MM.1S (cell line): ENCODE data around the gene TJP1.

Experiments
- DNase-seq: peaks from one replicate; pipeline ENCODE4 v3.0.0-alpha.2; 2015
- H2AFZ ChIP-seq: fragments of 300-600 bp; sonication (generic); 2 replicates; pipeline ENCODE4 v1.6.0; 2016; ENCODE audit warnings: antibody characterized with exemption, low read length
- H3F3A ChIP-seq: fragments of 300-600 bp; sonication (generic); 2 replicates; pipeline ENCODE4 v1.6.1; 2016; ENCODE audit warnings: mild to moderate bottlenecking, antibody characterized with exemption, low read length, moderate library complexity, mixed read lengths; ENCODE audit not compliant: insufficient read depth
- H3K27ac ChIP-seq: fragments of 300-600 bp; sonication (generic); 2 replicates; pipeline ENCODE4 v1.5.1; 2016; ENCODE audit warnings: mild to moderate bottlenecking, low read length
- H3K27me3 ChIP-seq: fragments of 300-600 bp; sonication (generic); replicated peaks from 2 replicates; pipeline ENCODE4 v1.6.0; 2016; ENCODE audit warnings: low read length; ENCODE audit not compliant: insufficient read depth
- H3K36me3 ChIP-seq: fragments of 300-600 bp; sonication (generic); replicated peaks from 2 replicates; pipeline ENCODE4 v1.6.1; 2016; ENCODE audit warnings: mild to moderate bottlenecking, low read length, mixed read lengths; ENCODE audit not compliant: insufficient read depth
- H3K4me1 ChIP-seq: fragments of 300-600 bp; sonication (generic); 2 replicates; pipeline ENCODE4 v1.6.1; 2016; ENCODE audit warnings: low read length, mixed read lengths
- H3K4me2 ChIP-seq: fragments of 300-600 bp; sonication (generic); 2 replicates; pipeline ENCODE4 v1.6.0; 2016; ENCODE audit warnings: low read depth, low read length
- H3K4me3 ChIP-seq: fragments of 300-600 bp; sonication (generic); 2 replicates; pipeline ENCODE4 v1.5.1; 2016; ENCODE audit warnings: low read length, mixed read lengths
- H3K79me2 ChIP-seq: fragments of 300-600 bp; sonication (generic); 2 replicates; pipeline ENCODE4 v1.6.1; 2016; ENCODE audit warnings: mixed run types, low read length, mixed read lengths
- H3K9ac ChIP-seq: fragments of 300-600 bp; sonication (generic); 2 replicates; pipeline ENCODE4 v1.6.1; 2016; ENCODE audit warnings: low read length, mixed read lengths
- H3K9me2 ChIP-seq: fragments of 300-600 bp; sonication (generic); replicated peaks from 2 replicates; pipeline ENCODE4 v1.6.1; 2016; ENCODE audit warnings: mild to moderate bottlenecking, low read length, mixed read lengths; ENCODE audit not compliant: insufficient read depth
- H3K9me3 ChIP-seq: fragments of 300-600 bp; sonication (generic); replicated peaks from 2 replicates; pipeline ENCODE4 v1.6.1; 2016; ENCODE audit warnings: mild to moderate bottlenecking, low read length, mixed read lengths; ENCODE audit not compliant: insufficient read depth
- H4K20me1 ChIP-seq: fragments of 300-600 bp; sonication (generic); 2 replicates; pipeline ENCODE4 v1.6.1; 2016; ENCODE audit warnings: mild to moderate bottlenecking, low read length, moderate library complexity, mixed read lengths; ENCODE audit not compliant: insufficient read depth
- CTCF ChIP-seq: fragments of 300-600 bp; sonication (generic); IDR thresholded peaks from 2 replicates; pipeline ENCODE4 v1.5.1; 2016; ENCODE audit warnings: antibody characterized with exemption, low read length, mixed read lengths
- EZH2 ChIP-seq: fragments of 300-600 bp; sonication (generic); optimal IDR thresholded peaks from 2 replicates; pipeline ENCODE3; 2017; ENCODE audit warnings: low read depth, mild to moderate bottlenecking, antibody characterized with exemption, low read length, mixed read lengths
- EZH2phosphoT487 ChIP-seq: fragments of 300-600 bp; sonication (generic); IDR thresholded peaks from 2 replicates; pipeline ENCODE4 v1.6.1; 2018; ENCODE audit warnings: antibody characterized with exemption, low read length

Gene TJP1

GRCh38 chr15:29686079-29686425 lies 136.2 kb downstream of the TJP1 start:
- H3K4me2 ChIP-seq = no peak overlapping the region
- no peaks in the 10 kb centered on the region for H3F3A ChIP-seq
- no peak overlapping the region for H3K4me3 ChIP-seq
- H2AFZ ChIP-seq = no peak overlapping the region
- no peak overlapping the region for H3K27ac ChIP-seq
- H3K4me1 ChIP-seq = peaks cover 14% of the 10 kb centered on the region; the same call in 1 of the 2 replicates
- no peaks in the 10 kb centered on the region for H3K79me2 ChIP-seq
- no peaks in the 10 kb centered on the region for H3K9me2 ChIP-seq
- no peak overlapping the region for H3K9ac ChIP-seq
- H4K20me1 ChIP-seq = no peaks in the 10 kb centered on the region
- TF ChIP-seq EZH2phosphoT487 (no peak), EZH2 (no peak), CTCF (no peak)
- H3K36me3 ChIP-seq = no peaks in the 10 kb centered on the region
- no peaks in the 10 kb centered on the region for H3K27me3 ChIP-seq
- no peaks in the 10 kb centered on the region for H3K9me3 ChIP-seq
- no peak for DNase-seq

- no peak for TF ChIP-seq EZH2
- peaks cover 14% of the 10 kb centered on the region; the same call in 1 of the 2 replicates for H3K4me1 ChIP-seq
- H3K27ac ChIP-seq = no peak overlapping the region
- H3K9me2 ChIP-seq = no peaks in the 10 kb centered on the region
- no peak overlapping the region for H2AFZ ChIP-seq
- no peaks in the 10 kb centered on the region for H3K36me3 ChIP-seq
- H3K4me3 ChIP-seq = no peak overlapping the region
- H3F3A ChIP-seq = no peaks in the 10 kb centered on the region
- H3K9ac ChIP-seq = no peak overlapping the region
- no peaks in the 10 kb centered on the region for H3K79me2 ChIP-seq
- no peaks in the 10 kb centered on the region for H3K27me3 ChIP-seq
- H4K20me1 ChIP-seq = no peaks in the 10 kb centered on the region
- DNase-seq = no peak
- H3K9me3 ChIP-seq = no peaks in the 10 kb centered on the region
- H3K4me2 ChIP-seq = no peak overlapping the region
These were observed 136.9 kb downstream of the TJP1 start for GRCh38 chr15:29685156-29686078.

GRCh38 chr15:29682781-29683180 lies 139.5 kb downstream of the TJP1 start:
- Histone ChIP-seq H3K36me3 (no peaks in the 10 kb centered on the region), H3K79me2 (no peaks in the 10 kb centered on the region), H3K4me1 (peaks cover 15% of the 10 kb centered on the region; the same call in 1 of the 2 replicates), H2AFZ (no peak overlapping the region), H3K9me3 (no peaks in the 10 kb centered on the region), H4K20me1 (no peaks in the 10 kb centered on the region), H3K4me2 (no peak overlapping the region), H3K9me2 (no peaks in the 10 kb centered on the region), H3K4me3 (no peak overlapping the region), H3K27me3 (no peaks in the 10 kb centered on the region), H3K27ac (no peak overlapping the region), H3K9ac (no peak overlapping the region), H3F3A (no peaks in the 10 kb centered on the region)
- no peak for TF ChIP-seq EZH2
- TF ChIP-seq CTCF = no peak
- no peak for TF ChIP-seq EZH2phosphoT487
- no peak for DNase-seq

GRCh38 chr15:29682361-29682760 lies 139.9 kb downstream of the TJP1 start:
- Histone ChIP-seq H3K27ac (no peak overlapping the region), H3K79me2 (no peaks in the 10 kb centered on the region), H3K36me3 (no peaks in the 10 kb centered on the region), H4K20me1 (no peaks in the 10 kb centered on the region), H3K4me3 (no peak overlapping the region), H3K9me3 (no peaks in the 10 kb centered on the region), H2AFZ (no peak overlapping the region), H3K9ac (no peak overlapping the region), H3F3A (no peaks in the 10 kb centered on the region), H3K4me2 (no peak overlapping the region), H3K27me3 (no peaks in the 10 kb centered on the region), H3K9me2 (no peaks in the 10 kb centered on the region), H3K4me1 (peaks cover 13% of the 10 kb centered on the region; the same call in 1 of the 2 replicates)
- no peak for TF ChIP-seq EZH2
- TF ChIP-seq CTCF = no peak
- no peak for TF ChIP-seq EZH2phosphoT487
- no peak for DNase-seq
